GM23248 (cell line): Measurements from ENCODE around the gene SIRT6.

Source experiments
- EZH2 ChIP-seq: fragments of 200-600 bp; sonication (generic); IDR thresholded peaks from 2 replicates; pipeline ENCODE4 v1.6.1; 2018; ENCODE audit warnings: antibody characterized with exemption, mild to moderate bottlenecking; ENCODE audit not compliant: insufficient read depth, poor library complexity, severe bottlenecking
- EZH2phosphoT487 ChIP-seq: fragments of 200-600 bp; sonication (generic); IDR thresholded peaks from 2 replicates; pipeline ENCODE4 v1.6.1; 2018; ENCODE audit warnings: antibody characterized with exemption, moderate library complexity, mild to moderate bottlenecking, low read depth; ENCODE audit not compliant: insufficient read depth

- TF ChIP-seq EZH2phosphoT487, result no peak
- no peak for TF ChIP-seq EZH2
These were observed 37.6 kb downstream of the SIRT6 start for GRCh38 chr19:4144666-4145249.
